Neutrophil (primary cell): Measurements from ENCODE around the gene ATP6V1F.

Source experiments
- H3K27ac ChIP-seq: fragments of 200-600 bp; sonication (generic); 2 replicates; pipeline ENCODE4 v1.5.1; 2016; ENCODE audit warnings: mild to moderate bottlenecking, moderate library complexity
- H3K27me3 ChIP-seq: fragments of 200-600 bp; sonication (generic); 2 replicates; pipeline ENCODE4 v1.6.0; 2016; ENCODE audit warnings: mild to moderate bottlenecking
- H3K36me3 ChIP-seq: fragments of 200-600 bp; sonication (generic); 2 replicates; pipeline ENCODE4 v1.5.1; 2017
- H3K4me1 ChIP-seq, 2 experiments: fragments of 200-600 bp in 1 of 2; sonication (generic) in 1 of 2; 1 replicate in 1 of 2; 2 replicates in 1 of 2; pipeline versions ENCODE4 v1.5.1 to v1.6.1; 2013 to 2016; ENCODE audit warnings: low read depth in 1 of 2, low read length in 1 of 2, mild to moderate bottlenecking in 1 of 2, moderate library complexity in 1 of 2; ENCODE audit not compliant: control insufficient read depth in 1 of 2, insufficient read depth in 1 of 2
- H3K4me3 ChIP-seq, 2 experiments: fragments of 200-600 bp in 1 of 2; sonication (generic) in 1 of 2; 1 replicate in 1 of 2; 2 replicates in 1 of 2; pipeline ENCODE4 v1.5.1; 2013 to 2016; ENCODE audit warnings: low read depth in 1 of 2, low read length in 1 of 2, mild to moderate bottlenecking in 1 of 2, moderate library complexity in 1 of 2
- H3K9me3 ChIP-seq: fragments of 200-600 bp; sonication (generic); 2 replicates; pipeline ENCODE4 v1.5.1; 2016
- CTCF ChIP-seq: fragments of 200-600 bp; sonication (generic); IDR thresholded peaks from 2 replicates; pipeline ENCODE4 v1.5.1; 2016; ENCODE audit warnings: antibody characterized with exemption

ATP6V1F gene

GRCh38 chr7:128895320-128895719, 32.7 kb downstream of the ATP6V1F start:
- Histone ChIP-seq H3K4me1 (peaks cover 0 to 6% of the 10 kb centered on the region in 2 experiments), H3K9me3 (no peaks in the 10 kb centered on the region), H3K36me3 (no peaks in the 10 kb centered on the region), H3K27me3 (peaks cover 30% of the 10 kb centered on the region), H3K27ac (no peak overlapping the region), H3K4me3 (no peak overlapping the region)
- no peak for TF ChIP-seq CTCF

GRCh38 chr7:128899392-128899791, 36.7 kb downstream of the ATP6V1F start:
- H3K4me1 ChIP-seq, result no peaks in the 10 kb centered on the region
- TF ChIP-seq CTCF, result no peak

GRCh38 chr7:128900237-128900636, 37.6 kb downstream of the ATP6V1F start:
- H3K4me1 ChIP-seq, result no peaks in the 10 kb centered on the region
- H3K36me3 ChIP-seq, result no peaks in the 10 kb centered on the region
- H3K9me3 ChIP-seq, result no peaks in the 10 kb centered on the region
- no peak for TF ChIP-seq CTCF
- peaks cover 6% of the 10 kb centered on the region for H3K27me3 ChIP-seq
- H3K4me3 ChIP-seq, result no peak overlapping the region
- H3K27ac ChIP-seq, result no peak overlapping the region

More at GRCh38 chr7:128899392-128899791, 36.7 kb downstream of the ATP6V1F start:
- H3K27me3 ChIP-seq, result peaks cover 6% of the 10 kb centered on the region
- H3K36me3 ChIP-seq, result no peaks in the 10 kb centered on the region
- H3K27ac ChIP-seq, result no peak overlapping the region
- no peaks in the 10 kb centered on the region for H3K9me3 ChIP-seq
- H3K4me3 ChIP-seq, result no peak overlapping the region

GRCh38 chr7:128902761-128903585, 40.3 kb downstream of the ATP6V1F start:
- Histone ChIP-seq H3K27me3 (peaks cover 25% of the 10 kb centered on the region), H3K4me3 (no peak overlapping the region), H3K9me3 (no peaks in the 10 kb centered on the region), H3K36me3 (no peaks in the 10 kb centered on the region), H3K4me1 (no peaks in the 10 kb centered on the region), H3K27ac (no peak overlapping the region)
- TF ChIP-seq CTCF, result no peak

- Histone ChIP-seq H3K27me3 (peaks cover 32% of the 10 kb centered on the region), H3K36me3 (no peaks in the 10 kb centered on the region), H3K9me3 (no peaks in the 10 kb centered on the region), H3K27ac (no peak overlapping the region), H3K4me3 (no peak overlapping the region), H3K4me1 (no peaks in the 10 kb centered on the region)
- TF ChIP-seq CTCF, result no peak
These were observed 41.1 kb downstream of the ATP6V1F start for GRCh38 chr7:128903621-128904361.
